T-helper 1 cell (primary cell): Measurements from ENCODE around the gene ABO.
"Not testable (repeated sequence)": the region's sequence is repeated elsewhere in the genome, so short reads cannot be mapped to it uniquely, and the experiment has no call there.

ENCODE experiments used
- DNase-seq, 5 donors: peaks; one replicate each; pipeline ENCODE4 v3.0.0-alpha.2; 2012 to 2020
- total RNA-seq, 4 donors: gene quantifications; one replicate each; lab custom pipeline; 2026; lab: John Stamatoyannopoulos, UW

The ABO gene
- total RNA-seq, result 0 to 0.46 (median 0) reads per million in 4 donors

GRCh38 chr9:133275105-133276000 is at the start of gene ABO:
ABO (minus strand) TSS chr9:133275201.
- DNase-seq, result no peak

- DNase-seq, result no peak
Measured at GRCh38 chr9:133323991-133324703, 49.1 kb upstream of the ABO start.

GRCh38 chr9:133323211-133323610 is 48.2 kb upstream of the ABO start:
- DNase-seq, result no peak

GRCh38 chr9:133322701-133323100 is 47.7 kb upstream of the ABO start:
- no peak for DNase-seq

- no peak for DNase-seq
Measured at GRCh38 chr9:133321411-133321935, 46.5 kb upstream of the ABO start.

- DNase-seq, result no peak
Measured at GRCh38 chr9:133320421-133320881, 45.5 kb upstream of the ABO start.

GRCh38 chr9:133317551-133317950 is 42.5 kb upstream of the ABO start:
- not testable (repeated sequence) for DNase-seq

- no peak for DNase-seq
Measured at GRCh38 chr9:133315997-133316396, 41.0 kb upstream of the ABO start.

- no peak for DNase-seq
Measured at GRCh38 chr9:133309608-133310007, 34.6 kb upstream of the ABO start.

GRCh38 chr9:133307301-133307700 is 32.3 kb upstream of the ABO start:
- DNase-seq, result no peak

GRCh38 chr9:133306242-133307204 is 31.5 kb upstream of the ABO start:
- DNase-seq, result no peak

- DNase-seq, result no peak
Measured at GRCh38 chr9:133305731-133306130, 30.7 kb upstream of the ABO start.

GRCh38 chr9:133304477-133305377 is 29.7 kb upstream of the ABO start:
- no peak for DNase-seq

GRCh38 chr9:133304158-133304470 is 29.1 kb upstream of the ABO start:
- DNase-seq, result no peak

GRCh38 chr9:133303266-133304157 is 28.5 kb upstream of the ABO start:
- DNase-seq, result no peak

- no peak for DNase-seq
Measured at GRCh38 chr9:133301253-133302230, 26.5 kb upstream of the ABO start.

- DNase-seq, result not testable (repeated sequence)
Measured at GRCh38 chr9:133299996-133300395, 25.0 kb upstream of the ABO start.

GRCh38 chr9:133294257-133294656 is 19.3 kb upstream of the ABO start:
- DNase-seq, result no peak

- DNase-seq, result no peak
Measured at GRCh38 chr9:133290751-133291302, 15.8 kb upstream of the ABO start.
